Activated CD8-positive, alpha-beta memory T cell treated with anti-CD3 and anti-CD28 coated beads for 4 hours (primary cell): ENCODE results near the gene HOXC11.

Experiments
- DNase-seq, 2 donors: peaks; one replicate each; pipeline ENCODE4 v3.0.0-alpha.2; 2020; ENCODE audit warnings: low read depth in 2 of 2

Gene HOXC11

GRCh38 chr12:54021432-54022013 is 48.6 kb downstream of the HOXC11 start:
- no peak for DNase-seq

- DNase-seq, result no peak
Measured at GRCh38 chr12:54022960-54023884, 50.3 kb downstream of the HOXC11 start.

GRCh38 chr12:54024127-54024526 is 51.2 kb downstream of the HOXC11 start:
- DNase-seq, result no peak

- DNase-seq, result no peak
Measured at GRCh38 chr12:54024581-54025305, 51.8 kb downstream of the HOXC11 start.

GRCh38 chr12:54025499-54026405 is 52.8 kb downstream of the HOXC11 start:
- DNase-seq, result no peak

GRCh38 chr12:54026640-54027441 is 53.9 kb downstream of the HOXC11 start:
- DNase-seq, result no peak
